Left renal cortex interstitium (tissue), 4 donors: ENCODE results near the gene RPL12. TPM values are rescaled to one million over a fixed set of nuclear protein-coding genes. Genes with fewer than 3 reads are reported as not detected.

Experiments used
- DNase-seq, 4 donors: peaks; one replicate each; pipeline ENCODE4 v3.0.0-alpha.2; 2013; ENCODE audit warnings: low read depth in 4 of 4, low spot score in 2 of 4, missing footprints in 1 of 4
- polyA plus RNA-seq, 4 donors: library from polyadenylated mRNA; unstranded; fragments of 120-200 nt; gene quantifications; one replicate each; pipeline ENCODE4 v1.2.1, GENCODE V29; 2013; ENCODE audit not compliant: insufficient read length in 4 of 4

Gene RPL12
- polyA plus RNA-seq, 4 donors, result 1,443 to 1,801 (median 1,637) TPM

DNA sequence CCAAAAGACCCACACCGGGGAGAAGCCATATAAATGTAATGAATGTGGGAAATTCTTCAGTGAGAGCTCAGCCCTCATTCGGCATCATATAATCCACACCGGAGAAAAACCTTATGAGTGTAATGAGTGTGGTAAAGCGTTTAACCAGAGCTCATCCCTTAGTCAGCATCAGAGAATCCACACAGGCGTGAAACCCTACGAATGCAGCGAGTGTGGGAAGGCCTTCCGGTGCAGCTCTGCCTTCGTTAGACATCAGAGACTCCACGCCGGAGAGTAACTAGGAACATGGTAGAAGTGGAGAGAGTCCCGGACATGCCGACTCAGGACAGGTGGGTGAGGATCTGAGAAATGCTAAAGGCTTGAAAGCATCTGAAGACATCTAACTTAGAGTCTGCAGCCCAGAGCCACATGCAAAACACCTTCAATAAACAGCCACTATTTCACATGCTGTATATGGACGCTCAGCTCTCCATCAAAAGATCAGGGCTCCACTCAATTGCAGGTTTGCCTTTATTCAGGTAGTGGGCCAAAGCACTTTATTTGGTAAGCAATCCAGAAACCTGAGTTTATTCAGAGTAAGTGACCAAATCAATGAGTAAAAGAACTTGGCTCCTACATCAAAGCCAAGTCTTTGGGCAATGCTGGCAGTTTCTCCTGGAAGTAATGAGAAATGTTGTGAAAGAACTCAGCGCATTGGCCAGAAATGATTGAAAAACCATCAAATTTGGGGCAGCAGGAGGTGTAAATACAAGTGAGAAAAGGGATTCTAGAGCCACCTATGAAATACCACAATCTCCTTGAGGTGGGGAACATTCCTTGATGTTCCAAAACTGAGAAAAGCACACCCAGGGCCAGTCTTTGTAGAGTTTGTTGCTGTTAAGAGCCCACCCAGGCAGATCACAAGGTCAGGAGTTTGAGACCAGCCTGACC is 6.0 kb downstream of the RPL12 start:
- no peak for DNase-seq

GRCh38 chr9:127444283-127444920 is 6.8 kb downstream of the RPL12 start:
- no peak for DNase-seq

DNA sequence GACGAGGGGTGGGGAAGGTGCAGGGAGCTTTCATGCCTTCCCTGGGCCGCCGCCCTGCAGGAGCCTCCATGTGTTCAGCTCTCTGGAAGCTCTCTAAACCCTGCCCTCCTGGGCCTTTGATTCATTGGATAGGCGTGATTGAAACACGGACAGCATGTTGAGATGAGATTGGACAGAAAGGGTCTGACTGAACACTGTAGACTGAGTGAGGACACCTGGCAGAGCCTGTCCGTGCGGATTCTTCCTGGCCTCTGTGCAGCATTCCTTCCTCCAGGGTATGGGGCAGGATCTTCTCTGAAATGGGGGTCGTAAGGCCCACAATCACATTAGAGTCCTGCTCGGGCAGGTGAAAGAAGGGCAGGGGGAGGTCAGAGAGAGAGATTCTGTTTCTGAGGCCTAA is 12.8 kb downstream of the RPL12 start:
- no peak for DNase-seq

- DNase-seq, result no peak
These were observed 13.5 kb downstream of the RPL12 start for GRCh38 chr9:127437497-127438264.

DNA sequence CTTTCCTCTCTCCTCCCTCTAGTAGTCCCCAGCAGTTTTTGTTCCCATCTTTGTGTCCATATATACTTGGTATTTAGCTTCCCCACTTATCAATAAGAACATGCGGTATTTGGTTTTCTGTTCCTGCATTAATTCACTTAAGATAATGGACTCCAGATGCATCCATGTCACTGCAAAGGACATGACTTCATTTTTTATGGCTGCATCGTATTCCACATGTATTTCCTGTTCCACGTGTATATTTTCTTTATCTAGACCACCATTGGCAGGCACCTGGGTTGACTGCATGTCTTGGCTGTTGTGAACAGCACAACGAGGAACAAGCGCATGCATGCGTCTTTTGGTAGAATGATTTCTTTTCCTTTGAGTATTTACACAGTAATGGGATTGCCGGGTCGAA is 20.8 kb downstream of the RPL12 start:
- no peak for DNase-seq

GRCh38 chr9:127428348-127428747 is 22.9 kb downstream of the RPL12 start:
- DNase-seq, result no peak

DNA sequence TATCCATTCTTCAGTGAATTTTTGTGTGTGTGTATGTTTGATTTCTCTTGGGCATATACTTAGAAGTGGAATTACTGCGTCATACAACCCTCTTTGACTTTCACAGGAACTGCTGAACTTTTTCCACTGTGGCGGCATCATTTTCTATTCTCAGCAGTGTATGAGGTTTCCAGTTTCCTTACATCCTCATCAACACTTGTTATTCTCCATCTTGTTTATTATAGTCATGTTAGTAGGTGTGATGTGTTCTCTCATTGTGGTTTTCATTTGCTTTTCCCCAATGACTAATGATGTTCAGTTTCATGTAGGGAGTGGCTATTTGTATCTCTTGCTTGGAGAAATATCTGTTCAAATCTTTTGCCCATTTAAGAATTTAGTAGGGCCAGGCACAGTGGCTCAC is 24.4 kb downstream of the RPL12 start:
- no peak for DNase-seq

GRCh38 chr9:127424676-127424999 is 26.6 kb downstream of the RPL12 start:
- no peak for DNase-seq

DNA sequence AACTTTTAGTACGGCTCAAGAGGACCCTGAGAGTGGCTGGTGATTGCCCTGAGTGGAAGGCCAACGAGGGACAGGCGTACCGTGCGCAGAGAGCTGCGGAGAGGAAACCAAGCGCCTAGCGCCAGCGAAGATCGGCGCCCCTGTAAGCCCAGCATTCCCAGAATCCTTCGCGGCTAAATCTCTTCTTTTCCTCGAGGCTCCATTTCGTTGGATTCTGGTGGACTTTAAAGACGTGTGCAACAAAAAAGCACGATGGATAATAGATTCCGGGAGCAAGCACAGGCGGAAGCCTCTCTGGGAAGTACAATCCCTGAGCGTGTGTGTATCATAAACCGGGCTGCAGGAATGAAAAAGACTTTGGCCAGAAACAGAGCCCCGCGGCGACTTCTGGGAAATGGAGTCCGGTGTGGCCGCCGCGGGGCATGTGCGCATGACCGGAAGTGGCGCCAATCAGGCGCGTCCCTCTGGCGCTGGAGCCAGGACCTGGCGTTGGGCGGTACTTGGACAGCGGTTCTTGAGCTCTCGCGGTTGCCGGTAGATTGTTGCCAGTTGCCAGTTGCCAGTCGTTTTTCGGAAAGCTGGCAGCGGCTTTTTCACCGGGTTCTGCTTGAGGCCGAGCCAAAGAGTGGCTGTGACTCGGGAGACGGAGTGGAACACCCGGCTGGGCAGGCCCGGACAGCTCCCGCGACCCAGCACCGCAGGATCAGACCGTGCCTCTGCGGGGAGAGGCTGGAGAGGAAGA is 27.1 kb downstream of the RPL12 start, which contains the start of gene ZNF79:
TSS of gene ZNF79 (plus strand) at position 449 of the 742 bp plus-strand sequence. CDS start 406 bp downstream, outside the sequence.
- peak; percentile 79 to 97 (median 91) for DNase-seq

GRCh38 chr9:127423476-127423933 is 27.7 kb downstream of the RPL12 start:
- DNase-seq, result peak in 1 of 4 donors; percentile 27

- no peak for DNase-seq
These were observed 28.4 kb downstream of the RPL12 start for GRCh38 chr9:127422787-127423186.

DNA sequence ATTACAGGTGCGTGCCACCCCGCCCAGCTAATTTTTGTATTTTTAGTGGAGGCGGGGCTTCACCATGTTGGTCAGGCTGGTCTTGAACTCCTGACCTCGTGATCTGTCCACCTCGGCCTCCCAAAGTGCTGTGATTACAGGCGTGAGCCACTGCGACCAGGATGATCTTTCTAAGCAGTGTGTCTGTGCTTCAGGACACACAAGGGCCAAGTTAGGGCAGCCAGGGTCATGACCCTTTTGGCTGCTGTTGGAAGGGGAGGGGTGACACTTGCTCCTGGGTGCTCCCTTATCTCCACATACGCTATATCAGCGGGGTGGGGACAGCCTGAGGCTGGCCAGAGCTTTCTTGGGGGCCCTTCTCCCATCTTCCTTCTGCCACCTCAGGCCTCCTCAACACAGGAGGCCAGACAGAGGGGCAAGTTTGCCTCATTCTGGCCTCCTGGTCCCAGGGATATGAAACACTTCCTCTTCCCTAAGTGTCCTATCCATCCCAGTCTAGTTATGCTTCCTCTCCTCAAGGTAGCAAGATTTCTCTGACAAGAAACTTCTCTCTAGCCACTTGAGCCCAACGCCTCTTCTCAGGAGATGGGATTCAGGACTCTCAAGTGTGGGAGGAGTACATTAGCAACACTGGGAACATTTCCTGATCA is 28.9 kb downstream of the RPL12 start:
- no peak for DNase-seq

DNA sequence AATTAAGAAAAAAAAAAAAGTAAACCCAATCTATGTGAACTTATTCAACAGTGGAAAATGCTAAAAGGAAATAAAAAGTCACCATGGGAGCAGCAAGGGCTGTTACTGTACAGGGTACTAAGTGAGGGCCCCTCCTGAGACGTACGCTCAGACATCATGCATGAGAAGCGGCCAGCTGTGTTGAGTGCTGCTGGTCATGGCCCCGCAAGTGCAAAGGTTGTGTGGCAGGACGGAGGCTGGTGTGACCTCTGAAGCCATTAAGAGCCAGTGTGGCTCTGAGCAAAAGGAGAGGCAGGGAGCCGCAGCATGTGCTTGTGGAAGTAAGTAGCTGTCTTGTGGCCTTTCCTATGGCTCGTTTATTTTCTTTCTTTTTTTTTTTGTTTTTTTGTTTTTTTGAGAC is 30.1 kb downstream of the RPL12 start:
- DNase-seq, result no peak

DNA sequence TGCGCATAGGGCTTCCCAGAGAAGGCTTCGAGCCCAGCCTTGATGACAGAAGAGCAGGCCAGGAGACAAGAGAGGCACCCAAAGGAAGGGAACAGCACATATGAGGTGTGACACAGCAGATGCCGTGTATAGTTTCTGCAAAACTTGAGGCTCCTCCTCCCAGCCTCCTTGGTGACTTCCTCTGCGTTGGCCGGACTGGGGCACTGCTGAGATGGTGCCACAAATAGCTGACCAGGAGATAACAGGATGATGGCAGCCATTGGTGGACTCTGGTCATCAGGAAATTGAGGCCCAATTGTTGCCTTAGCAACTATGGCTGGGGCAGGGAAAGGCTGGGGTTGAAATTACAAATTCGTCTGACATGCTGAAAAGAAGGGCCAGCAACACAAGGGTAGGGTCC is 31.9 kb downstream of the RPL12 start:
- DNase-seq, result no peak

DNA sequence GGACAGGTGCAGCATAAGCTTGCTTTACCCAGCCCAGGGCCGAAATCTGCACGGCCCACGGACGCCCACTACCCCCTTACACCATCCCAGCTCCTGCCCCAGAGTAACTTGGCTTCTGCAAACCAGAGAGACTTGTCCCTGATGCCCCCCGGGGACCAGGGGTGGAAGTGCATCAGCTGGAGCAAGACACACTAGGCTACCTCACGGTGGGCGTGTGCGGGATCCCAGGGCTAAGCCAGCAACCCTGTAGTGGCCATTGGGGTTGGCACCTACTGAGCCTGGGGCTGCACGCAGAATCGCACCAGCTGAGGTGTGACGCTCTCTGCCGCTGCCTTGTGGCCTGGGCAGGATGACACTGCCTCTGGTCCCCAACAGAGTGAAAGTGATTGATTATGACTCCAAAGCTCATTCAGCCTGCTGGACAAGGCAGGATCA is 33.2 kb downstream of the RPL12 start:
- no peak for DNase-seq

DNA sequence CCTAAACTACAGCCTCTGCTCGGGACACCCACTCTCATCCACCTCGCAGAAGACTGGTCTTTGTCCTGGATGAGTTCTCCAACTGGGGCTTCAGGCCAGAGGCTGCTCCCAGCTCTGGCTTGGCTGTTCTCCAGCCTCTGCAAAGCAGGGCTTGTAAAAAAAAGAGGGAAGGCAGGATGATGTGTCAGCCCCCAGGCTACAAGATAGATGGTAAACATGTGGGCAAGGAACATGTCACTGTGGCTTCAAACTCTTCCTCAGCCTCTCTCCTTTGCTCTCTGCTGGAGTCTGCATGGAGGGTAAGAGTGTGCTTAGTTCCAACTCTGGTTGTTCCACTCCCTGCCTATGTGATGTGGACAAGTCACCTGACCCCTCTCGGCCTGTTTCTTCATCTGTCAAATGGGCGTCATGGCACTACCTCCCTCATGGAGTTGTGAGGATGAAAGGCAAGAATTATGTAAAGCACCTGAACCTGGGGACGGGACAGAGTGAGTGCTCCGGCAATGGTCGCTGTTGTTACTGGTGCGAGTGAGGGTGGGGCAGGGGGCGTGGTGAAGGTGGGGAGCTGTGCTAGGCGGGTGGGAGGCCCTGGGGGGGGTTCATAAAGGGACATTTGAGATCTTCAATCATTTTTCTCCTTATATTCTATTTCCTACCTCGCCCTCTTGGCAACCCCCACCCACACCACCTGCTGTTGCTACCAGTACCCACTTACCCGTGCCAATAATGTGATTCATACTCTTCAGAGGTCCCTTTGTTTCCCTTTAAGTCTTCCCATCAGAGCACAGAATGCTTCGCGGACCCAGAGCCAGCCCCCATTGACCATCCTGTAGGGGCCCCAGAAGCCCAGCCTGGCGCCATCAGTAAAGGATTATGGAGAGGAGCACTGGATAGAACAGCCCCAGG is 33.8 kb downstream of the RPL12 start:
- DNase-seq, result no peak

- no peak for DNase-seq
These were observed 35.5 kb downstream of the RPL12 start for GRCh38 chr9:127415657-127416056.

- no peak for DNase-seq
These were observed 36.1 kb downstream of the RPL12 start for GRCh38 chr9:127415141-127415540.

GRCh38 chr9:127411122-127411521 is 40.1 kb downstream of the RPL12 start:
- no peak for DNase-seq
